ENCODE results near the gene MAVS.

The MAVS gene

DNA sequence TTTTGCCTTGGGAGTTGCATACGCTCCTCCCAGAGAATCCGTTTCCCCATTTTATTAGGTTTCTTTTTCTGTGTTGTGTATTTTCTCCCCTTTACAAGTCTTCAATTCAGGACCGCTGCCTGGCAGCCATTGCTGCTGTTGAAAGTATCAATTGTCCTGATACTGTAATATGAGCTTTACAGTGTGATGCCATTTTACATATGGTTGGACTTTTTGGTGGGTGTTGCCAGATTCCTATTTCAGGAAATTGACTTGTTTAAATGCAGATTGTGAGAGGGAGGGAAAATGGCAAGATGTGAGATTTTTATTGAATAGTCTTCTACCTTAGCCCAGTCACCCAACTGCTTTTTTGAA lies 43.7 kb downstream of the MAVS start:
- Histone ChIP-seq H3K9me2 (replicated peaks; ENCODE audit: insufficient read depth, low read length) (no peaks in the 10 kb centered on the region), H3K27me3 (replicated peaks; ENCODE audit: insufficient read depth, low read length) (no peaks in the 10 kb centered on the region), H3K4me1 (ENCODE audit: low read length) (peaks cover 20% of the 10 kb centered on the region; the same call in 1 of the 2 replicates), H3F3A (ENCODE audit: insufficient read depth, low read length) (peaks cover 4% of the 10 kb centered on the region; the same call in 1 of the 2 replicates), H4K20me1 (ENCODE audit: insufficient read depth, low read length) (peaks cover 34% of the 10 kb centered on the region), H3K4me3 (ENCODE audit: low read length) (peak overlapping the region; percentile 86), H3K79me2 (ENCODE audit: low read length) (peaks cover 84% of the 10 kb centered on the region), H3K36me3 (replicated peaks; ENCODE audit: insufficient read depth, low read length) (no peaks in the 10 kb centered on the region; the same call in 1 of the 2 replicates), H3K4me2 (ENCODE audit: low read depth, low read length) (peak overlapping the region; percentile 98), H3K9me3 (replicated peaks; ENCODE audit: insufficient read depth, low read length) (no peaks in the 10 kb centered on the region), H3K27ac (ENCODE audit: low read length) (peak overlapping the region; percentile 36; the same call in 1 of the 2 replicates), H2AFZ (ENCODE audit: low read length) (no peak overlapping the region), H3K9ac (ENCODE audit: low read length) (peak overlapping the region; percentile 75)
- TF ChIP-seq, protein P1, sequence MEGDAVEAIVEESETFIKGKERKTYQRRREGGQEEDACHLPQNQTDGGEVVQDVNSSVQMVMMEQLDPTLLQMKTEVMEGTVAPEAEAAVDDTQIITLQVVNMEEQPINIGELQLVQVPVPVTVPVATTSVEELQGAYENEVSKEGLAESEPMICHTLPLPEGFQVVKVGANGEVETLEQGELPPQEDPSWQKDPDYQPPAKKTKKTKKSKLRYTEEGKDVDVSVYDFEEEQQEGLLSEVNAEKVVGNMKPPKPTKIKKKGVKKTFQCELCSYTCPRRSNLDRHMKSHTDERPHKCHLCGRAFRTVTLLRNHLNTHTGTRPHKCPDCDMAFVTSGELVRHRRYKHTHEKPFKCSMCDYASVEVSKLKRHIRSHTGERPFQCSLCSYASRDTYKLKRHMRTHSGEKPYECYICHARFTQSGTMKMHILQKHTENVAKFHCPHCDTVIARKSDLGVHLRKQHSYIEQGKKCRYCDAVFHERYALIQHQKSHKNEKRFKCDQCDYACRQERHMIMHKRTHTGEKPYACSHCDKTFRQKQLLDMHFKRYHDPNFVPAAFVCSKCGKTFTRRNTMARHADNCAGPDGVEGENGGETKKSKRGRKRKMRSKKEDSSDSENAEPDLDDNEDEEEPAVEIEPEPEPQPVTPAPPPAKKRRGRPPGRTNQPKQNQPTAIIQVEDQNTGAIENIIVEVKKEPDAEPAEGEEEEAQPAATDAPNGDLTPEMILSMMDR (IDR thresholded peaks at IDR 0.05; ENCODE audit: low read length), result no peak
- TF ChIP-seq EZH2phosphoT487 (IDR thresholded peaks at IDR 0.05; ENCODE audit: low read length) (no peak), EZH2 (optimal IDR thresholded peaks at IDR 0.05; ENCODE audit: low read depth, low read length) (no peak)
- no peak for DNase-seq

DNA sequence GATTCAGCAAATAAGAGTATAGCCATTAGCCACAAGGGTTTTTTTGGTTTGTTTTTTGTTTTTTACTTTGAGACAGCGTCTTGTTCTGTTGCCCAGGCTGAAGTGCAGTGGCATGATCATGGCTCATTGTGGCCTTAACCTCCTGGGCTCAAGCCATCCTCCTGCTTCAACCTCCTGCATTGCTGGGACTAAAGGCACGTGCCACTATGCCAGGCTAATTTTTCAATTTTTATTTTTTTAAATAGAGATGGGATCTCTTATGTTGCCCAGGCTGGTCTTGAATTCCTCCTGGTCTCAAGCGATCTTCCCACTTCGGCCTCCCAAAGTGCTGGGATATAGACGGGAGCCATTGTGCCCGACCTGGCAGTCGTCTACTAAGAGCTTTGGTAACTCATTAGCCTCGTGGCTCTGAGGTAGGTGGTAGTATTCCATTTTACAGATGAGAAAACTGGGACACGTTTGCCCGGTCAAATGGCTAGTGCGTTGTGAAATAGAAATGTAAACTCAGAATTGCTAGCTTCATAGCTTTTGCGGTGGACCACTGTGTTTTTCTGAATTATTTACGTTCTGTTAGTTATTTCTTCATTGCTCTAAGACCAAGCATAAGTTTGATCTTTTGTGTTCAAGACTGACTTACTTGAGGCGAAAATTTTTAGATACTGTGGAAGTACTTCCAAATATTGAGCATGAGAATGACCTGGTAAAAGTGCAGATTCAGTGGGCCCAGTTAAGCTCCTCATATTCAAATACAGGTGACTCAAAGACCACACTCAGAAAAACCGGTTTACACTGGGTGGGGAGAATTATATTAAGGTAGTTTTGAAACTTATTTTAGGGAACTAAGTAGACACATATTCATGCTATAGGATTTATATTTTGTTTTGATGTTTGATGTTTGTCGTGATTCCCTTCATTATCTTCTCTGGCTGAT lies 44.6 kb downstream of the MAVS start:
- peaks cover 4% of the 10 kb centered on the region; the same call in 1 of the 2 replicates for H3F3A ChIP-seq (ENCODE audit: insufficient read depth, low read length)
- H3K27ac ChIP-seq (ENCODE audit: low read length), result no peak overlapping the region
- H3K9ac ChIP-seq (ENCODE audit: low read length), result peak overlapping the region; percentile 75; the same call in 1 of the 2 replicates
- H3K27me3 ChIP-seq (replicated peaks; ENCODE audit: insufficient read depth, low read length), result no peaks in the 10 kb centered on the region
- H3K4me1 ChIP-seq (ENCODE audit: low read length), result peaks cover 20% of the 10 kb centered on the region; the same call in 1 of the 2 replicates
- TF ChIP-seq EZH2 (optimal IDR thresholded peaks at IDR 0.05; ENCODE audit: low read depth, low read length) (no peak), EZH2phosphoT487 (IDR thresholded peaks at IDR 0.05; ENCODE audit: low read length) (no peak)
- TF ChIP-seq, protein P1 (IDR thresholded peaks at IDR 0.05; ENCODE audit: low read length), result no peak
- H3K4me2 ChIP-seq (ENCODE audit: low read depth, low read length), result peak overlapping the region; percentile 98
- peaks cover 40% of the 10 kb centered on the region for H4K20me1 ChIP-seq (ENCODE audit: insufficient read depth, low read length)
- no peaks in the 10 kb centered on the region for H3K9me3 ChIP-seq (replicated peaks; ENCODE audit: insufficient read depth, low read length)
- H3K79me2 ChIP-seq (ENCODE audit: low read length), result peaks cover 88% of the 10 kb centered on the region
- peak overlapping the region; percentile 86 for H3K4me3 ChIP-seq (ENCODE audit: low read length)
- DNase-seq, result no peak
- H2AFZ ChIP-seq (ENCODE audit: low read length), result no peak overlapping the region
- no peaks in the 10 kb centered on the region; the same call in 1 of the 2 replicates for H3K36me3 ChIP-seq (replicated peaks; ENCODE audit: insufficient read depth, low read length)
- no peaks in the 10 kb centered on the region for H3K9me2 ChIP-seq (replicated peaks; ENCODE audit: insufficient read depth, low read length)

DNA sequence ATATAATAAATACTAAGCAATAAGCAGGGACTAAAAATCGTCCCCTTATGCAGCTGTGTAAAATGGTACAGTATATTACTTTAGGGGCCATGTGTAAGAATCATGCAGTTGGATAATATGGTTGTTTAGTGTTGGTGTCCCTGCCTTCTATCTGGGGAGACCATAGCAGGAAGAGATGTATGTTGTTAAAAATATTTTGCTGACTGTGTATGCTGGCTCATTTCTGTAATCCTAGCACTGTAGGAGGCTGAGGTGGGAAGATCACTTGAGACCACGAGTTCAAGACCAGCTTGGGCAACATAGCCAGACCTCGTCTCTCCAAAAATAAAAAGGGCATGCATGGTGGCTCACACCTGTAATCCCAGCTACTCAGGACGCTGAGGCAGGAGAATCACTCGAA lies 48.2 kb downstream of the MAVS start:
- H3K27ac ChIP-seq (ENCODE audit: low read length), result no peak overlapping the region
- peaks cover 100% of the 10 kb centered on the region for H3K79me2 ChIP-seq (ENCODE audit: low read length)
- no peak overlapping the region for H3K9ac ChIP-seq (ENCODE audit: low read length)
- no peak overlapping the region for H2AFZ ChIP-seq (ENCODE audit: low read length)
- peaks cover 70% of the 10 kb centered on the region for H4K20me1 ChIP-seq (ENCODE audit: insufficient read depth, low read length)
- H3K27me3 ChIP-seq (replicated peaks; ENCODE audit: insufficient read depth, low read length), result no peaks in the 10 kb centered on the region
- no peaks in the 10 kb centered on the region for H3K9me2 ChIP-seq (replicated peaks; ENCODE audit: insufficient read depth, low read length)
- no peaks in the 10 kb centered on the region for H3K9me3 ChIP-seq (replicated peaks; ENCODE audit: insufficient read depth, low read length)
- H3K36me3 ChIP-seq (replicated peaks; ENCODE audit: insufficient read depth, low read length), result no peaks in the 10 kb centered on the region; the same call in 1 of the 2 replicates
- no peak overlapping the region for H3K4me2 ChIP-seq (ENCODE audit: low read depth, low read length)
- H3K4me3 ChIP-seq (ENCODE audit: low read length), result no peak overlapping the region
- peaks cover 4% of the 10 kb centered on the region; the same call in 1 of the 2 replicates for H3F3A ChIP-seq (ENCODE audit: insufficient read depth, low read length)
- TF ChIP-seq EZH2 (optimal IDR thresholded peaks at IDR 0.05; ENCODE audit: low read depth, low read length) (no peak), EZH2phosphoT487 (IDR thresholded peaks at IDR 0.05; ENCODE audit: low read length) (no peak)
- TF ChIP-seq, protein P1 (IDR thresholded peaks at IDR 0.05; ENCODE audit: low read length), result no peak
- H3K4me1 ChIP-seq (ENCODE audit: low read length), result peaks cover 18% of the 10 kb centered on the region; the same call in 1 of the 2 replicates
- no peak for DNase-seq
